Fibroblast of upper back skin (primary cell): ENCODE results near the gene PARP11.

Experiments used
- DNase-seq: peaks from one replicate; pipeline ENCODE4 v3.0.0-alpha.2; 2013

The PARP11 gene

GRCh38 chr12:3872800-3873636, at the start of gene PARP11:
TSS of gene PARP11 (minus strand) at chr12:3873399. CDS start at chr12:3873229, 170 bp downstream.
- DNase-seq: peak; percentile 96

DNA sequence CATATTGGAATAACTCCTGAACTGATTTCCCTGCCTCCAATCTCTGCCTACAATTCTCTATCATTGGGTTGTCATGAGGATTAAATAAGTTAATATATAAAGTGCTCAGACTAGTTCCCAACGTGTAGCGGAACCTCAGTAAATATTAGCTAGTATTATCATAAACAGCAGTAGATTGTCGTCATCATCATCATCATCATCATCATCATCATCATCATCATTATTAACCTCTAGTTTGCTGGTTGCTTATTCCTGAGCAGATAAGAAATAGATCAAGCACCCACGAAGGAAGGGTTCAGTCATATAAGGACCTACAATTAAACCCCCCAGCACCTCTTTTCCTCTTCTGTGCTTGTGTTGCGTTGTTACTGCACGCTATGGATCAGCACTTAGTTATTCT, 48.8 kb upstream of the PARP11 start:
- DNase-seq: no peak

- DNase-seq: no peak
Measured at GRCh38 chr12:3921526-3921925, 48.3 kb upstream of the PARP11 start.

DNA sequence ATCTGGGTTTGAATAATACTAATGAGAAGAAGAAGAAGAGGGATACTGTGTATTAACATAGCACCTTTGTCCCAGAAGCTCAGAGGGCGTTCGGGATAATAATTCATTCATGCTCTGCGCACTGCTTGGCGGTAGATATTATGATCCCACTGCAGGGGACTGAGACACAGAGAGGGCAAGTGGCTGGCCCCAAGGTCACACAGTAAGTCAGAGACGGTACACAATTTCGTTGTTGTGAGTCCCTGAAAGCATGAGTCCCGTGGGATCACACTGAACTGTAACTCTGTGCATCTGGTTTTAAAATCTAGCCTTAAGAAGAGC, 47.9 kb upstream of the PARP11 start:
- DNase-seq: no peak

DNA sequence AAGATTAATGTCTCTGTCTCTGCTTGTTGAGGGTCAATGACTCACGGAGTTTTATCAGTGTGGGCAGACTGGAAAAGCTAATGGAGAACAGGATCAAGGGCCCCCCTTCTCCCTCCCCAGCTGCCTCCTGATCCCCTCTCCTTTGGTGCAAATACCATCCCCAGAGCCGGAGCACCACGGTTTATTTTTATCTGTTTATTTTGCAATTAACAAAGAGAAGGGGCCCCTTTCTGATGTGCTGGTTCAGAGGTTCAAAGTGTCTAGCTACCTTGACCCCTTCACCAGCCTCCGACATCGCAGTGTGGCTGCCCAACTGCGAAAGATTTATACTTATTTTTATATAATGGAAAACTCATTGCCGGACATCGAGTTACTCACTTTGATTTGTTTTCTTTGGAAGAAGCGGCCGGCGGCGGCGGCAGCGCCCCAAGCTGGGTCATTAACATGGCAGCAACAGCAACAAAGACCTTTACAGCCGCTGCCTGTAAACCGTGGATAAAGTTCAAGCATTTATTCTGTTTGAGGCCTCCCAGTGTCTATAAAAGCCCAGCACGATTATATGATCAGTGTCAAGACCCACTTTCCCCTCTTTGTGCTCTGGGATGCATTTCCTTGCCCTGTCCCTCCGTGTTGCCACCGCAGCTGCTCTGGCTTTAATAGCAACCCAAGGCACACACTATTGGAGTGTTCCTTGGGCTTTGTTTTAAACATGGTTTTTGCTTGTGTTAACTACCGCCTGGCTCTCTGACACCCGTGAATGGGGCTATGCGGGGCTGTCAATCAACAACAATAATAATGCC, 47.4 kb upstream of the PARP11 start:
- no peak for DNase-seq

DNA sequence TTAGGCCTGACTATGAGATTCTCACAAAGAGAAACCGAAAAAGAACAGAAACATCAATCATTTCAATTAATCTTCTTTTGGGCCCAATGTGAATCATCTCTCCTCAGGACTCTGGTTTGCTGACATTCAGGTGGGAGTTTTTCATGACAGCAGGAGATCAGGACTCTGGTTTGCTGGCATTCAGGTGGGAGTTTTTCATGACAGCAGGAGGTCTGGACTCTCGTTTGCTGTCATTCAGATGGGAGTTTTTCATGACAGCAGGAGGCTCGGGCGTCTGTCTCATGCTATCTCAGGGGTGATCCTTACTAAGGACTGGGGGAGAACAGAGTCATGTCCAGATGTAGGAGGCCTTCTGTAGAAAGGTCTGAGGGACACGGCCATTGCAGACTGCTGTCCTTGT, 40.1 kb upstream of the PARP11 start:
- DNase-seq: no peak

- DNase-seq: no peak
Measured at GRCh38 chr12:3912863-3913262, 39.7 kb upstream of the PARP11 start.

- no peak for DNase-seq
Measured at GRCh38 chr12:3911409-3911808, 38.2 kb upstream of the PARP11 start.

DNA sequence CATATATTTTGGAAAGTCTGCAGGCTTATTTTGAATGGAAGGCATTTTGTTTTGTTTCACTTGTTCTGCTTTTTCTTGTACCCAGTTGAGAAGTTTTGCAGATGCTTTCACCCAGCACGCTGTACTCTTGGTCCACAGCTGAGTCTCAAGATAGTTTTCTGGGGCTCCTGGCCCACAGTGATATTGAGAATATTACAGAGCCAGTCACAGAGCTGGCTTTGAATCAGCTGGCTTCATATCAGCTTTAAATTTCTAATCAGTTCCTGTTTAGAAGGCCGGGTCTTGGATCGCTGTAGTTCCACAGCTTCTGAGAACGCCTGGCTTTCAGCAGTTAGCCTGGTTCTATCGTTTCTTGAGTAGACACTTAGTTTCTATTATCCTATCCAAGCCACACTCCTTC, 32.5 kb upstream of the PARP11 start:
- DNase-seq: no peak

DNA sequence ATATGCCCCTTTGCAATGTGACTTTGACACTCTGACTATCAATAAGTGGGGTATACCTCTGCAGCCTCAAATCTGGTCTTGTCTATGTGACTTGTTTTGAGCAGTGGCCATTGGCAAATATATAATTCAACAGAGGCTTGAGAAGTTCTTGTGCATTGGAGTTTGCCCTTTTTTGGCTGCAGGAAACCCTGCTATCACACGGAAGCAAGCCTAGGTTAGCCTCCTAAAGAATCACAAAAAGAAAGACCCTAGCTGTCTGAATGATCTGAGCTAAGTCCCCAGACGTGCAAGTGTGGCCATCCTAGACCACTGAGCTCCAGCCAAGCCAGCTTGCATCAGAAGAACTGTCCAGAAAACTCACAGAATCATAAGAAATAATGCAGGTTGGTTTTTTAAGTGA, 31.8 kb upstream of the PARP11 start:
- no peak for DNase-seq

DNA sequence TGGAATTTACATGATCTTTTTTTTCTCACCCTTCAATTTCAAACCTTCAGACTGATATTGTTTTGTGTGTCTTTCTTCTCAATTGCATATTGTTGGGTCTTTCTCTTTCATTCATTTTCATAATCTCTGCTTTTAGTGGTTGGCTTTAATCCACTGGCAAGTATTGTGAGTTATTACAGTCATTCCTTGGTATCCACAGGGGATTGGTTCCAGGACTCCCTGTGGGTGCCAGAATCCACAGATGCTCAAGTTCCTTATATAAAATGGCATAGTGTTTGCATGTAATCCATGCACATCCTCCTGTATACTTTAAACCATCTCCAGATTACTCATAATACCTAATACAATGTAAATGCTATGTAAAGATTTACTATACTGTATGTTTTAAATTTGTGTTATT, 29.7 kb upstream of the PARP11 start:
- no peak for DNase-seq

DNA sequence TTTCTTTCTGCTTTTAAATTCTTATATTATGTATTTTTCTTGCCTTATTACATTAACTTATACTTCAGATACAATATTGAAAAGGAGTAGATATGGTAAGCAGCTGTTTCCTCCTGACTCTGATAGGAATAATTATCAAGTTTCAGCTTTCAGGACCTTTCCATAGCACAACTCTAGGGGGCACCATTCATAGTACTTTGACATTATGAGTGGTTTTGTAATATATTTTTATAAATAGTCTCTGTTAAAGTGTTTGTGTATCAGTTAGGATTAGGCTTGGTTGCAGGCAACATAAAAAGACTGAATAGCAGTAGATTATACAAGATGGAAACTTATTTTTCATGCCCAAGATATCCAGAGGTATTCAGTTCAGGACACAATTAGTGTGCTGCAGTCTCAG, 27.9 kb upstream of the PARP11 start:
- no peak for DNase-seq

DNA sequence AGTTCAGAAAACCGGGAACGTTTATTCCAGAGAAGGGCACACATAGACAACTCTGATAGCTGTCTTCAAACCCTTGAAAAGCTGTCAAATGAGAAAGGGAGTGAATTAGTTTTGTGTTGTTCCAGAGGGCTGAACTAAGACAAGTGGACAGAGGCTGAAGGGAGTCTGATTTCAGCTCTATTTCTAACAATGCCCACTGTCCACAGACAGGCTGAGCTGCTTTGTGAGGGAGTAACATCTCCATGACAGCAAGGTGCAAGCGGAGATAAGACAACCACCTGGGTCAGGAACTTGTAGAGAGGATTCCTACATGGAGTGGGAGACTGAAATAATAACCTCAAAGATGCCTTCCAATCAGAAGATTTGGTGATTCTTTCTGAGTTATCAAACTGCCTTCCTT, 25.6 kb upstream of the PARP11 start:
- no peak for DNase-seq

GRCh38 chr12:3897371-3897971, 24.3 kb upstream of the PARP11 start:
- DNase-seq: no peak

DNA sequence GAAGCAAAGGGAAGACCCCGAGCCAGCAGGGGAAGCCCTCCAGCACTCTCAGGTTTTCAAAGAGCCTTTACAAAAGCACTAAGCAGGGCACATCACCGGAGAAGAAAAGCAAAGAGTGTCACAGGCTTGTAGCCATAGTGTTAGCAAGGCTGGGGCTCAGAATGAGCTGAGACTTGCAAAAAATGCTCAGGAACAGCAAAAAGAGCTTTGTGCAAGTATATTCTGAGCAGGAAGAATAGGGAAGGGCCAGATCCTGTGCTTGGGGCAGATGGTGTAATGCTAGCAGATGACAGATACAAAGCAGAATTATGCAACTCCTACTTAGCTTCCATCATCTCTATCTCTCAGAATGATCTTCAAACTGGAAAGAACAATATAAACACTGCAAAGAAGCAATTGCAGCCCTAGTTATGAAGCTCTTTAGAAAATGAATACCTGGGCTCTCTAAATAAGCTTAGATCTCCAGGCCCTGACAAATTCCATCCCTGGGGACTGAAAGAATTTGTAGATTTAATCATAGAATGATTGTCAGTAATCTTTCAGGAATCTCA, 23.7 kb upstream of the PARP11 start:
- peak; percentile 13 for DNase-seq

DNA sequence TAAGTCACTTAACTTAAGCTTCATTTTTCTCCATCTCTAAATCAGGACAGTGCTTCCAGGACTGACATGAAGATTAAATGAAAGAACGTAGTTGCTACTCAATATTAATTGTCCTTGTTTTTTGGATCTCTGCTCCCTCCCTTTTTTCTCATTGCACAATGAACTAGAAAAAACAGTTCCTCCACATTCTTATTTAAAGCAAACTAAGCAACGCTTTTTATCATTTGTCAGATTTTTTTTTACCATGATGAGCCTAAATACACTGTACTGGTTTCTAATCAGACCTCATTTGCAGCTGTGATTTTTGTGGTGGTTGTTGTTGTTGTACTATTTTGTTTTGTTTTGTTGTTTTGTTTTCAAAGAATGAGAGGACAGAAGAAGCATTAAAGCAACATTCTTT, 23.2 kb upstream of the PARP11 start:
- DNase-seq: no peak

- DNase-seq: no peak
Measured at GRCh38 chr12:3892631-3893030, 19.4 kb upstream of the PARP11 start.

- DNase-seq: no peak
Measured at GRCh38 chr12:3891201-3891600, 18.0 kb upstream of the PARP11 start.

GRCh38 chr12:3888659-3889058, 15.5 kb upstream of the PARP11 start:
- DNase-seq: no peak

DNA sequence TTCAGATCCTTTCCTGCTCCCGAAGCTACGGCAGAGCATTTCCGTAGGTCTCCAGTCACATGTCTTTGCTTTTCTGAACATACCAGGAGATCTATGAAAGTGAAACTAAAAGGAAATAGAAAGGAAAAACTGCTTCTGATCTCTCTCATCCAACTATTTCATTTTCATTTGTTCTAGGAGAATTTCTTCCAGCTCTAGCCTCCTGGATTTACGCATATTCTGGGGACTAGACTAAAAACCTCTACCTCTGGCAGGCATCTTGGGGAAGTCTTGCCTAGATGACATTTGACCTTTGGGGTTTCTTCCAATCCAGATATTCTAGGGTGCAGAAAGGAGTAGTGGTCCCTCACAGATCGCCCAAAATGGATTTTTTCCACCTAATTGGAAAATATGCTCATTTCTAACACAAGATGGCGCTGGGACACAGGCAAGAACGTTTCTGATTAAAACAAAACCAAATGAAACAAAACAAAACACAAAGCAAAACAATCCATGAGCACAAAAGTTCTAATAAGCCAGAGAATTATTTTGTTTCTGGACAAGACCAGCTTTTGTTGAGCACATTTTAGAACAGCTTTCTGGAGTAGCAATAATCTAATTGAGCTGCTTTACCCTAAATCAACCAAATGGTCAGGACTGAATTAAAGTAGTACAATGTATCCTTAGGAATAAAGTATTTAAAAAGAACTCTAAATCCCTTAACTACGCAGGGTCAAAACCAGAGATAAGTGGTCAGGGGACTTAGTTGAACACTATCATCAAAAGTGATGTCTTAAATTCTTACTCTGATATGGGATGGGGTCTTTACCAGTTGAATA, 12.3 kb upstream of the PARP11 start:
- DNase-seq: peak; percentile 49

- no peak for DNase-seq
Measured at GRCh38 chr12:3884671-3885070, 11.5 kb upstream of the PARP11 start.

DNA sequence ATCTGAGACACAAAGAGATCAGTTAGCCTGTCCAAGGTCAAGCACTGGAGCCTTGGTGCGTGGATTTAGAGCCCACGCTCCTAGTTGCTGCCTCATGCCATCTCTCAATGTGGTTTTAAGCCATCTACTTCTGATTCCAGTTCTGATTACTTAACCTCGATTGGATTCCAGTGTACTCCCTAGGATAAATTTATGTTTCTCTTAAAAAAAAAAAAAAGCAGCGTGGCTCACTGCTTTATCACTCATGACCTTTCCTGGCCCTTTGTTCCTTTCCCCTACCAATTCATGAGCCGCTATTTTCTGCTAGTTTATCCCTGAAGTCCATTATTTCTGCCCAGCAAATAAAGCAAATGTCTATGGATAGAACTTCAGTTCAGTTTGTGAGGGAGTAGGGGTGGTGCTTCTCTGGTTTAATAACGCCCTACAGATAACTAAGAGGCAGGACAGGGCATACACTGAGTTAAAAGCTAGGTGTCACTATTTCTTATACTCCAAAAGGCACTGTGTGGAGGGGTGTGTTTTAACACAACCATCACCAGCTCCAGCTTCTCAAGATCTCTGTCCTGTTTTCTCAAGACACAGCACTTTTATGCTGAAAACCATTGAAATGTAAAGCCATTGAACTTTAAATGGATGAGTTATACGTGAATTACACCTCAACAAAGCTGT, 9.8 kb upstream of the PARP11 start:
- peak; percentile 12 for DNase-seq
